Measurements from ENCODE around the gene CACNA1F.

DNA sequence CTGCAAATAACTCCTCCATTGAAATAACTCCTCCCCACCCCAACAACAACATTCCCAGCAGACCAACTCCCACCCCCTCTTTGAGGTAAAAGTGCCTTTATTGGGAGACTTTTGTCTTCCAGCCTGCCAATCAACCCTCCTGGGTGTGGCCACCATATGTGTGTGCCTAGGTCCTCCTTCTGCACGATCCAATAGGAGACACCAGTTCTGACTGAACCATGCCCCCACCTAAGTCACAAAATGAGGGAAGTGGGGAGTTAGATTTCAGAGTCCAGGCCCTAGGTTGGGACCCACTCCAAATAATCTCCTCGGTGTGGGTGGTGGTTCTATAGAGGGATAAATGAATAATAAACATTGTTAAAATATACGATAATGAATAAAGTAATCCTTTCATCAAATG lies 58.4 kb downstream of the CACNA1F start:
- TF ChIP-seq, protein P1, sequence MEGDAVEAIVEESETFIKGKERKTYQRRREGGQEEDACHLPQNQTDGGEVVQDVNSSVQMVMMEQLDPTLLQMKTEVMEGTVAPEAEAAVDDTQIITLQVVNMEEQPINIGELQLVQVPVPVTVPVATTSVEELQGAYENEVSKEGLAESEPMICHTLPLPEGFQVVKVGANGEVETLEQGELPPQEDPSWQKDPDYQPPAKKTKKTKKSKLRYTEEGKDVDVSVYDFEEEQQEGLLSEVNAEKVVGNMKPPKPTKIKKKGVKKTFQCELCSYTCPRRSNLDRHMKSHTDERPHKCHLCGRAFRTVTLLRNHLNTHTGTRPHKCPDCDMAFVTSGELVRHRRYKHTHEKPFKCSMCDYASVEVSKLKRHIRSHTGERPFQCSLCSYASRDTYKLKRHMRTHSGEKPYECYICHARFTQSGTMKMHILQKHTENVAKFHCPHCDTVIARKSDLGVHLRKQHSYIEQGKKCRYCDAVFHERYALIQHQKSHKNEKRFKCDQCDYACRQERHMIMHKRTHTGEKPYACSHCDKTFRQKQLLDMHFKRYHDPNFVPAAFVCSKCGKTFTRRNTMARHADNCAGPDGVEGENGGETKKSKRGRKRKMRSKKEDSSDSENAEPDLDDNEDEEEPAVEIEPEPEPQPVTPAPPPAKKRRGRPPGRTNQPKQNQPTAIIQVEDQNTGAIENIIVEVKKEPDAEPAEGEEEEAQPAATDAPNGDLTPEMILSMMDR (IDR thresholded peaks at IDR 0.05; ENCODE audit: insufficient read depth, low read length, poor library complexity, severe bottlenecking): no peak
- no peak for TF ChIP-seq EZH2phosphoT487 (conservative IDR thresholded peaks at IDR 0.05; ENCODE audit: low read length)

All from SU-DHL-6 (cell line).